GM08714 (cell line): Measurements from ENCODE around the gene CSNK2A3.
"Not testable (repeated sequence)": the region's sequence is repeated elsewhere in the genome, so short reads cannot be mapped to it uniquely, and the experiment has no call there.

Source experiments
- H3K4me3 ChIP-seq: fragments of 200-500 bp; sonication (Bioruptor generic); 2 replicates; pipeline ENCODE4 v1.5.1; 2014; ENCODE audit warnings: mild to moderate bottlenecking, low read length, inconsistent platforms
- ZNF274 ChIP-seq: IDR thresholded peaks from 2 replicates; pipeline ENCODE4 v1.6.1; 2012; ENCODE audit warnings: mild to moderate bottlenecking, low read depth, low read length

The CSNK2A3 gene

GRCh38 chr11:11363674-11364073 lies 10.6 kb upstream of the CSNK2A3 start:
- no peak overlapping the region for H3K4me3 ChIP-seq
- no peak for TF ChIP-seq ZNF274

- H3K4me3 ChIP-seq = no peak overlapping the region
- no peak for TF ChIP-seq ZNF274
These were observed 6.6 kb upstream of the CSNK2A3 start for GRCh38 chr11:11359611-11360010.

- TF ChIP-seq ZNF274 = no peak
- H3K4me3 ChIP-seq = no peak overlapping the region
These were observed 3.8 kb upstream of the CSNK2A3 start for GRCh38 chr11:11356842-11357241.

GRCh38 chr11:11351851-11352250 lies 1.2 kb downstream of the CSNK2A3 start:
- not testable (repeated sequence) for H3K4me3 ChIP-seq

GRCh38 chr11:11351042-11351586 lies 1.9 kb downstream of the CSNK2A3 start:
- H3K4me3 ChIP-seq = no peak overlapping the region
- TF ChIP-seq ZNF274 = no peak

- no peak for TF ChIP-seq ZNF274
- H3K4me3 ChIP-seq = no peak overlapping the region
These were observed 3.1 kb downstream of the CSNK2A3 start for GRCh38 chr11:11349870-11350337.

GRCh38 chr11:11349106-11349825 lies 3.8 kb downstream of the CSNK2A3 start:
- H3K4me3 ChIP-seq = no peak overlapping the region
- no peak for TF ChIP-seq ZNF274

GRCh38 chr11:11348303-11348702 lies 4.7 kb downstream of the CSNK2A3 start:
- TF ChIP-seq ZNF274 = no peak
- H3K4me3 ChIP-seq = no peak overlapping the region

GRCh38 chr11:11347592-11347991 lies 5.5 kb downstream of the CSNK2A3 start:
- H3K4me3 ChIP-seq = no peak overlapping the region
- TF ChIP-seq ZNF274 = no peak

- H3K4me3 ChIP-seq = no peak overlapping the region
- no peak for TF ChIP-seq ZNF274
These were observed 6.7 kb downstream of the CSNK2A3 start for GRCh38 chr11:11346303-11346702.

GRCh38 chr11:11345099-11345498 lies 8.0 kb downstream of the CSNK2A3 start:
- no peak overlapping the region for H3K4me3 ChIP-seq
- TF ChIP-seq ZNF274 = no peak

- no peak overlapping the region for H3K4me3 ChIP-seq
- no peak for TF ChIP-seq ZNF274
These were observed 9.0 kb downstream of the CSNK2A3 start for GRCh38 chr11:11344045-11344444.

GRCh38 chr11:11338304-11338703 lies 14.7 kb downstream of the CSNK2A3 start:
- TF ChIP-seq ZNF274 = no peak
- H3K4me3 ChIP-seq = no peak overlapping the region

- no peak overlapping the region for H3K4me3 ChIP-seq
- no peak for TF ChIP-seq ZNF274
These were observed 16.4 kb downstream of the CSNK2A3 start for GRCh38 chr11:11336664-11337063.

GRCh38 chr11:11335043-11335442 lies 18.0 kb downstream of the CSNK2A3 start:
- TF ChIP-seq ZNF274 = no peak
- H3K4me3 ChIP-seq = no peak overlapping the region

- no peak for TF ChIP-seq ZNF274
- no peak overlapping the region for H3K4me3 ChIP-seq
These were observed 18.4 kb downstream of the CSNK2A3 start for GRCh38 chr11:11334607-11335006.
